HepG2 (cell line): ENCODE data around the gene BMPR2.

Experiments used
- JARID2 ChIP-seq: sonication (generic); formaldehyde crosslinking; IDR thresholded peaks from 2 replicates; pipeline ENCODE4 v1.8.1; 2023; ENCODE audit warnings: missing genetic modification reagents, inconsistent platforms; ENCODE audit not compliant: insufficient replicate concordance
- RFXANK ChIP-seq: IDR thresholded peaks from 2 replicates; pipeline ENCODE4 v1.6.1; 2016
- TAF15 ChIP-seq: fragments of 200-400 bp; formaldehyde crosslinking; IDR thresholded peaks from one replicate; pipeline ENCODE4 v1.6.1; 2018; ENCODE audit warnings: mild to moderate bottlenecking, low read depth, low read length; ENCODE audit not compliant: poor library complexity, severe bottlenecking
- ZBTB10 ChIP-seq: sonication (generic); formaldehyde crosslinking; IDR thresholded peaks from 2 replicates; pipeline ENCODE4 v1.4.0; 2020; ENCODE audit warnings: missing genetic modification reagents, borderline replicate concordance

DNA sequence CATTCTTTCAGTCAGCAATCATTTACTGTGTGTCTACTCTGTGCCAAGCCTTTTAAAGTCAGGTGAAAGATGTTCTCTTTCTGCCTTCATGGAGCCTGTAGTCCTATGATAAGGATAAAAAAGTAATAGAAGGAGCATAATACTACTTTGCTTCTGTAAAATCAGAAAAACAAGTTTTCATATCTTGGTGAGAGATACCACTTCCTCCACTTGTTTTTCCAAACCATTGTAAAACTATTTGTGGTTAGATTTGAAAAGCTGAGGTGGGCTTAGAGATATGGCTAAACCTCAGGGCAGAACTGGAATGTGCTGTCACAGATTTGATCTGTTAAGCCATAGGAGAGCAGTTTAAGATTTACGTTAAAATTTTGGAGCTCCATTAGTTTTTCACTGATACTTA is 153.9 kb downstream of the BMPR2 start:
- TF ChIP-seq ZBTB10 (CRISPR knock-in tag) (no peak), RFXANK (CRISPR knock-in tag) (no peak), TAF15 (no peak), JARID2 (CRISPR knock-in tag) (no peak)
